ENCODE measurements around the gene LAMB4. TPM values are rescaled to one million over a fixed set of nuclear protein-coding genes. Genes with fewer than 3 reads are reported as not detected.

Gene LAMB4
- total and polyA plus RNA-seq, 2 donors = 0.42 to 0.52 TPM

Other genes with a start within 250 kb of the LAMB4 start
- gene DLD, start 239.2 kb downstream of the LAMB4 start, total RNA-seq = 42.4 TPM
- 44.2 TPM for gene DLD, start 239.2 kb downstream of the LAMB4 start, polyA plus RNA-seq
- gene LAMB1, start 127.2 kb downstream of the LAMB4 start, total RNA-seq = 33.4 TPM
- gene LAMB1, start 127.2 kb downstream of the LAMB4 start, polyA plus RNA-seq = 251 TPM